Activated CD4-positive, alpha-beta T cell treated with anti-CD3 and anti-CD28 coated beads, Interleukin-10, Interleukin-2, amounts not matched to agents 100 ng/mL and 50 ng/mL, durations not matched to agents 16 hours and 8 hours (primary cell): ENCODE measurements around the gene GPBAR1.

Experiments used
- DNase-seq: peaks from one replicate; pipeline ENCODE4 v3.0.0-alpha.2; 2020

The GPBAR1 gene

DNA sequence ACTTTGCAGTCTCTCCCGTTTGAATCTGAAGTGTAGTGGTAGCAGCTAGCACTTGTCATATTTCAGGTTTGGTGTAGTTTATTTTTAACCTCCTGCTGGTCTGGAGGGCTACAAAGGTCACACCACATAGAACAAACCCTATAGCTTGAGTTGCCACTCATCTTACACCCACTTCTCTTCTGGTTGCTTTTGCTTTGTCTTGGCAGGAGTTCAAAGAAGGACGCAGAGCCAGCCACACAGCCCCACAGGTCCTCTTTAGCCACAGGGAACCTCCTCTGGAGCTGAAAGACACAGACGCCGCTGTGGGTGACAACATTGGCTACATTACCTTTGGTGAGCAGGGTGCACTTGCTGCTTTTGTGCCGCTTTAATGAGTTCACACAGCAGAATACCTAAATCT, 15.6 kb upstream of the GPBAR1 start:
- DNase-seq: no peak

DNA sequence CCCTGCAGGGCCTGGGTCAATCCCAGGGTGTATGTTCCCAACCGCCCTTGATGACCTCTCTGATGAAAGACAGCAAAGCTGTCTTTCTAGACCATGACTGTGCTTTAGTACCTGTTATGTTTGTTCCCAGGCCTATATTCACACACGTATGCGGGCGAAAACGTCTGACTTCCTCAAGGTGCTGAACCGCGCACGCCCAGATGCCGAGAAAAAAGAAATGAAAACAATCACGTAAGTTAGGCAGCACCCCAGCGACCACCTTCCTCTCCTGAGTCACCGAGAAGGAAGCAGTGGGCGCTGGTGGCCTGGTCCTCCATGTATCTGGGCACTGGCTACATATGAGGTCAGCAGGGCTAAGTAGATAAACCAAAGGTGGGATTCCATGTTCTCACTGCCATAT, 11.1 kb upstream of the GPBAR1 start:
- DNase-seq: no peak

DNA sequence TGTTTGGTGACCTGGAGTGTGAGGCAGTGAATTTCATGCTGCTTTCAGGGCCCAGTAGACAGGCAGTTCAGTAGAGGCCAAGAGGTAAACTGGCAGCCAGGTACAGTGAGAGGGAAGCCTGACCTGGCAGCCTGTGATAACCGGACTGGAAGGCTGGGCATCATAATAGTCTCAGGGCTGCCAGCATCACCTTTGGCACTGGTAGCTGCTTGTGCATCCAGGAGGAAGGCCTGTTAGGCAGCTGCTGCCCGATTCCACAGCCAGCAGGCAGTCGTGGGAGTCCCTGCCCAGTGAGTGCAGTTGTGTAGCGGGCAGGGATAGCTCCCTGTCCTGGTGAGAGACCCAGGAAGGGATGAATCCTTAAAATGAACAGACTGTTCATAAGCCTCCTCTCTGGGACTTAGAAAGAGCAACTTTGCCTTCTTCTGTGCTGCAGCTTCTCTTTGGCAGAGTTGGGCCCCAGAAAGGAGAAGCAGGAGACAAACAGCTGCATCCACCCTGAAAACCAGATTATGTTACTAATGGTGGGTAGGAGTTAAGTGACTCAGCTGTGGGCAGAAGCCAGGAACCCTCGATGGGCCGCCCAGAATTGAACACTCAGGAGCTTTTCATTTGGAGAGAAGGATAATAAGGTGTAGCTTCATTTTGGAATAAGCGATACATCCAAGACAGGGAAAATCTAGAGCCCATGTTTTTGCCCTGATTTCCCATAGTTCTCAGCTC, 8.1 kb upstream of the GPBAR1 start:
- no peak for DNase-seq

DNA sequence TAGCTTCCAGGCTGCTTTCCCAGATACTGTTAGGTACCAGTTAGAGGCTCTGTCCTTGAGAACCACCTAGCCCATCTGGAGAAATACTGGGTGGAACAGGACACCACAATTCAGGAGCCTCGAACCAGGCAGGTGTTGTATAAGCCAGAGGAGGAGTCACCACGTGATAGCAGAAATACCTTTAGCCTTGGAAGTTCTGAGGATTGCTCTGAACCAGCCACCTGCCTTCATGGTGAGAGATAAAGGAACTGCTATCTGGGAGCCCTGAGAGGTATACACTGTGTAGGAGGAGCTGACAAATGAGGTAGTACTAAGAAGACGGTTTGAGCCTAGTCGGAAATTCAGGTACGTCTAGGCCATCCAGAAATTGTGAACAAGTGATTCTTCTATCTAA, 7.6 kb upstream of the GPBAR1 start:
- no peak for DNase-seq

DNA sequence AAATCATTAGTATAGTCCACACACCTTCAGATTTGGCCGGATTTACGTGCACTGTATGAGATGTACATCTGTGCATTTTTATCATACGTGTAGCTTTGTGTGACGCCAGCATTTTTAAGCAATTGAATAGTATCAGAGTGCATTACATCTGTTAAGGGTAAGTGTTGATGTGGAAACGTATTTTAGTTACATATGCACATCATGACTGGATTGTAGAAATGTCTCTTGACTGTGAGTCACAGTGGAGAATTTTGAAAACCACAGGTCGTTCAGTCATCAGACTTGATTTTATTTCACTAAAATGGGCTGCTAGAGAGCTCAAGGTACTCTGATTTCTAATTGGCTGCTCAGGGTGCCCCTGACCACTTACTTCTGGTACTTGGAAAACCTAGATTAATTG, 5.4 kb upstream of the GPBAR1 start:
- DNase-seq: peak; percentile 31

DNA sequence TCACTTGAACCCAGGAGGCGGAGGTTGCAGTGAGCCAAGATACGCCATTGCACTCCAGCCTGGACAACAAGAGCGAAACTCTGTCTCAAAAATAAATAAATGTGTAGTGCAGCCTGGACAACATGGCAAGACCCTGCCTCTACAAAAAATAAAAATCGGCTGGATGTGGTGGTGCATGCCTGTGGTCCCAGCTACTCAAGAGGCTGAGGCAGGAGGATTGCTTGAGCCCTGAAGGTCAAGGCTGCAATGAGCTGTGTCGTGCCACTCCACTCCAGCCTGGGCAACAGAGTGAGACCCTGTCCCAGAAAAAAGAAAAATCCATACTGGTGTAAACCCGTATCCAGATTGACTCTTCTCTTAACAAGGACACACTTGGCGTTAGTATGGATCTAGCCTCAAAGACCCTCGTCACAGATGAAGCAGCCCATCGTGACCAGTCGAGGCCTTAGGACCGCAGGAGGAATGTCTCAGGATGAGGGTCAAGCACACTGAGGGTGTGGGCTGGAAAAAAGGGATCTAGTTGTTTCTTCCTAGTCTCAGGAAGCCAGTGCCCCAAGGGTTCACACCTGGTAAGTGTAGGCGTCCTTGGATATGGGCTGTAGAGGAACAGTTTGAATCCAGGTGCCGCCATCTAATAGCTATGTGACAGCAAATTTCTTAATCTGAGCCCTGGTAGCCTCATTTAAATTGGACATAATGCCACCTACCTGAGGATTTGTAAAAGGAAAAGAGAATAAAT, 4.0 kb upstream of the GPBAR1 start:
- no peak for DNase-seq

- DNase-seq: peak; percentile 77
Observed at GRCh38 chr2:218257390-218257981, 3.3 kb upstream of the GPBAR1 start.

- no peak for DNase-seq
Observed at GRCh38 chr2:218259099-218259961, 1.5 kb upstream of the GPBAR1 start.

- DNase-seq: no peak
Observed at GRCh38 chr2:218260166-218260565, 649 bp upstream of the GPBAR1 start.

- no peak for DNase-seq
Observed at GRCh38 chr2:218261423-218262236, 815 bp downstream of the GPBAR1 start.

- no peak for DNase-seq
Observed at GRCh38 chr2:218262237-218262600, 1.4 kb downstream of the GPBAR1 start.

DNA sequence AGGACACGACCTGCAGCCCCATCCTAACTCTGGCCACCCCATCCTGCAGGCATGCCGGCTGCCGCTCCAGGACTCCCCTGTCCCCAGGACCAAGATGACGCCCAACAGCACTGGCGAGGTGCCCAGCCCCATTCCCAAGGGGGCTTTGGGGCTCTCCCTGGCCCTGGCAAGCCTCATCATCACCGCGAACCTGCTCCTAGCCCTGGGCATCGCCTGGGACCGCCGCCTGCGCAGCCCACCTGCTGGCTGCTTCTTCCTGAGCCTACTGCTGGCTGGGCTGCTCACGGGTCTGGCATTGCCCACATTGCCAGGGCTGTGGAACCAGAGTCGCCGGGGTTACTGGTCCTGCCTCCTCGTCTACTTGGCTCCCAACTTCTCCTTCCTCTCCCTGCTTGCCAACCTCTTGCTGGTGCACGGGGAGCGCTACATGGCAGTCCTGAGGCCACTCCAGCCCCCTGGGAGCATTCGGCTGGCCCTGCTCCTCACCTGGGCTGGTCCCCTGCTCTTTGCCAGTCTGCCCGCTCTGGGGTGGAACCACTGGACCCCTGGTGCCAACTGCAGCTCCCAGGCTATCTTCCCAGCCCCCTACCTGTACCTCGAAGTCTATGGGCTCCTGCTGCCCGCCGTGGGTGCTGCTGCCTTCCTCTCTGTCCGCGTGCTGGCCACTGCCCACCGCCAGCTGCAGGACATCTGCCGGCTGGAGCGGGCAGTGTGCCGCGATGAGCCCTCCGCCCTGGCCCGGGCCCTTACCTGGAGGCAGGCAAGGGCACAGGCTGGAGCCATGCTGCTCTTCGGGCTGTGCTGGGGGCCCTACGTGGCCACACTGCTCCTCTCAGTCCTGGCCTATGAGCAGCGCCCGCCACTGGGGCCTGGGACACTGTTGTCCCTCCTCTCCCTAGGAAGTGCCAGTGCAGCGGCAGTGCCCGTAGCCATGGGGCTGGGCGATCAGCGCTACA, 2.1 kb downstream of the GPBAR1 start:
- DNase-seq: no peak

DNA sequence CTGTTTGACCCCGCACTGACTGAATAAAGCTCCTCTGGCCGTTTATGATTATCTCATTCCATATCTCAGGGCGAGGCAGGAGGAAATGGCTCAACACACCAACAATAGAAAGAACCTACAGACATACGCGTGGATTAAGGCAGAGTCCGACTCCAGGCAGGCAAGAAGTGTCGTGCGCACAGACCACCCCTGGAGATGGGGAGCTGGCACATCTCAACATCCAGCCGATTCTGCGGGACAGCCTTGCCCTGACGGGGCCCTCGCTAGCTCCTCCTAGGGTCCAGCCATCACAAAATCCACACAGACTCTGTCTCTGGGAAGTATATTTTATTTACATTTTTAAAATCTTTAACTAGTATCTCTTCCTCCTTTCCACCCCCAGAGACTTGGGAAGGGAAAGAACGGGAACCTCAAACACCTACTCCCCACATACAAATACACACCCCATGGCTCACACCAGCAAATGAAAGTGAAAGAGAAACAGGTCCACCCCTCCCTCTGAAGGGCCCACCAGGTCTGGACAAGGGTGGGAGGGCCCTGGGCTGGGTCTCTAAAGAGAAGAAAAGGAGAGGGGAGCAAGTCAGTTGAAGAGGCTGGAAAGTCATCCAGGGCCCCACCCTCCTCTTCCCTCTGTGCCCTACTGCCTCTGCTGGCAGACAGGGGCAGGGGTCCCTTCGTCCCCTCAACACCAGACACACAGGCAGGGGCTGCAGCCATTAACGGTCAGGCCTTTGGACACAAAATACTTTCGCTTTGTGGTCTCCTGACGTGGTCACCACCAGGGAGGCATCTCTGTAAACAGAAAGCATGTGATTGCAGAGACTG, 3.2 kb downstream of the GPBAR1 start:
- DNase-seq: no peak

DNA sequence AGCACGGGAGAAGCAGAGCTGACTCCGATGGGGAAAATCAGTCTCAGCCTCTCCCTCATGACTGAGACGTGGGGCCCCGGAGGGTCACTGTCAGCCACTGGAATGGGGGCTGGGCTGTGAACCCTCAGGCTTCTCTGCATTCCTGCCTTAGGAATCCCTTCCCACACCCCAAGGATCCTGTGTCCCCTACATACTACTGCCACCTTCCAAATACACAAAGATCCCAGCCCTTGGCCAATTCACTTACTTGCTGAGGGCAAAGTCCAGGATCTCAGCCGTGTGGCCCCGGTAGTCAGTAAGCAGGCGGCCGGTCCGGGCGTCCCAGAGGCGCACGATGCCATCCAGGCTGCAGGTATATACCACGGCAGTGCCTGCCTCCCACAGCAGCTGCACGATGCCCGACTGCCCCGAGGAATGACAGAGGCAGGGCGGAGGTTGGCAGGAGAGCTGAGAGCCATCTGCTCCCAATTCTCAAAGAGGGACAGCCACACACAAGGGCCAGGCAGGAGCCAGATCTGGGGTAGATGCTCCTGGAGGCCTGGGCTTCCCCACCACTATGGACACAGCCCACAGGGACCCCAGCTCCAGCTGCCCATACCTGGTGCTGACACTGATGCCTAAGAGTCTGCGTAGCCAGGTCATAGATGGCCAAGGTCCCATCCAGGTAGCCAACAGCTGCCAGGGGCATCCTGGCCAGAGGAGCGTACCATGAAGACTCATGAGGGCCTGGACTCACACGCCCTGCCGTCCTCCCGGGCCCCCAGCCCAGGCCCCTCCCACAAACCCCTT, 4.2 kb downstream of the GPBAR1 start:
- DNase-seq: no peak

GRCh38 chr2:218265626-218266025, 4.8 kb downstream of the GPBAR1 start:
- no peak for DNase-seq

GRCh38 chr2:218266316-218266979, 5.6 kb downstream of the GPBAR1 start:
- DNase-seq: no peak

GRCh38 chr2:218267259-218267658, 6.4 kb downstream of the GPBAR1 start:
- no peak for DNase-seq

- DNase-seq: peak; percentile 100
Observed at GRCh38 chr2:218269900-218270720, 9.3 kb downstream of the GPBAR1 start, which contains the start of the genes AAMP and PNKD. TSS of gene AAMP (minus strand) at chr2:218270137. CDS start at chr2:218270086, 51 bp downstream. TSS of gene PNKD (plus strand) at chr2:218270519. CDS start at chr2:218270536, 17 bp downstream.
